Nephron (organoid): ENCODE data around the gene RPL27A.

Source experiments
- H3K27ac Mint-ChIP-seq, 3 experiments: 2 replicates each; pipeline ENCODE4 v1.8.0; 2020; ENCODE audit warnings: mixed read lengths in 3 of 3, mild to moderate bottlenecking in 2 of 3, moderate library complexity in 1 of 3
- H3K27me3 Mint-ChIP-seq: 2 replicates; pipeline ENCODE4 v1.8.0; 2021; ENCODE audit warnings: low read depth, mild to moderate bottlenecking, moderate library complexity, mixed read lengths
- H3K36me3 Mint-ChIP-seq: 2 replicates; pipeline ENCODE4 v1.8.0; 2020; ENCODE audit warnings: low read depth, mixed read lengths
- H3K4me1 Mint-ChIP-seq: 2 replicates; pipeline ENCODE4 v1.8.0; 2020; ENCODE audit warnings: mixed read lengths
- H3K4me3 Mint-ChIP-seq, 3 experiments: 2 replicates each; pipeline ENCODE4 v1.8.0; 2020; ENCODE audit warnings: mild to moderate bottlenecking in 3 of 3, mixed read lengths in 3 of 3, moderate library complexity in 2 of 3
- H3K9me3 Mint-ChIP-seq: 2 replicates; pipeline ENCODE4 v1.8.0; 2020; ENCODE audit warnings: mixed read lengths
- TF ChIP-seq, protein P1 (sequence below), 3 experiments: fragments of 200-600 bp; sonication (generic); IDR thresholded peaks; one replicate each; pipeline ENCODE4 v1.5.0; 2021; ENCODE audit warnings: antibody characterized with exemption in 3 of 3; ENCODE audit not compliant: unreplicated experiment in 3 of 3

Gene RPL27A

DNA sequence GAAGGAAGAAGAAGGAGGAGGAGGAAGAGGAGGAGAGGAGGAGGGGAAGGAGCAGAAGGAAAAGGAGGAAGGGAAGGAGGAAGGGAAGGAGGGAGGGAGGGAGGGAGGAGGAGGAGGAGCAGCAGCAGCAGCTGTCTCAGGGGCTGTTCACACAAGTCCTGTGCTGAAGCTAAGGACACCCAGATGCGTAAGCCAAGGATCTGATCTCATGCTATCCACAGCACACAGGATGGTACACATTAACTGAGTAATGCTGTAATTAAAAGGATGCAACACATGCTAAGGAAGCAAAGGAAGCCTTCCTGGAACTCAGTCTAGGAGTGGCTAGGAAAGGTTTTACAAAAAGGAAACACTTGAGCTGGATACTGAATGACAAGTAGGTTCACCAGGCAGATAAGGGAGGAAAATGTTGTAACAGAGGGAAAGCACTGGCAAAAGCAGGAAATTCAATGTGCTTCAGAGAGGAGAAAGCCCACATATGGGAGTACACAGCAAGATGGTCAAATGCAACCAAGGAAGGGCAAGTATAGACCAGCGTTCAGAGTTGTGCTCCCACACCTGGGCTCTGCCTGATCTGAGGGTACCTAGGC, 32.1 kb upstream of the RPL27A start:
- Mint-ChIP-seq H3K36me3 (peaks cover 4% of the 10 kb centered on the region), H3K4me3 (no peak overlapping the region), H3K9me3 (no peaks in the 10 kb centered on the region), H3K27ac (no peak overlapping the region), H3K4me1 (no peaks in the 10 kb centered on the region), H3K27me3 (no peaks in the 10 kb centered on the region)
- TF ChIP-seq, protein P1, sequence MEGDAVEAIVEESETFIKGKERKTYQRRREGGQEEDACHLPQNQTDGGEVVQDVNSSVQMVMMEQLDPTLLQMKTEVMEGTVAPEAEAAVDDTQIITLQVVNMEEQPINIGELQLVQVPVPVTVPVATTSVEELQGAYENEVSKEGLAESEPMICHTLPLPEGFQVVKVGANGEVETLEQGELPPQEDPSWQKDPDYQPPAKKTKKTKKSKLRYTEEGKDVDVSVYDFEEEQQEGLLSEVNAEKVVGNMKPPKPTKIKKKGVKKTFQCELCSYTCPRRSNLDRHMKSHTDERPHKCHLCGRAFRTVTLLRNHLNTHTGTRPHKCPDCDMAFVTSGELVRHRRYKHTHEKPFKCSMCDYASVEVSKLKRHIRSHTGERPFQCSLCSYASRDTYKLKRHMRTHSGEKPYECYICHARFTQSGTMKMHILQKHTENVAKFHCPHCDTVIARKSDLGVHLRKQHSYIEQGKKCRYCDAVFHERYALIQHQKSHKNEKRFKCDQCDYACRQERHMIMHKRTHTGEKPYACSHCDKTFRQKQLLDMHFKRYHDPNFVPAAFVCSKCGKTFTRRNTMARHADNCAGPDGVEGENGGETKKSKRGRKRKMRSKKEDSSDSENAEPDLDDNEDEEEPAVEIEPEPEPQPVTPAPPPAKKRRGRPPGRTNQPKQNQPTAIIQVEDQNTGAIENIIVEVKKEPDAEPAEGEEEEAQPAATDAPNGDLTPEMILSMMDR (IDR thresholded peaks at IDR 0.05; ENCODE audit: unreplicated experiment in 3 of 3), result no peak

DNA sequence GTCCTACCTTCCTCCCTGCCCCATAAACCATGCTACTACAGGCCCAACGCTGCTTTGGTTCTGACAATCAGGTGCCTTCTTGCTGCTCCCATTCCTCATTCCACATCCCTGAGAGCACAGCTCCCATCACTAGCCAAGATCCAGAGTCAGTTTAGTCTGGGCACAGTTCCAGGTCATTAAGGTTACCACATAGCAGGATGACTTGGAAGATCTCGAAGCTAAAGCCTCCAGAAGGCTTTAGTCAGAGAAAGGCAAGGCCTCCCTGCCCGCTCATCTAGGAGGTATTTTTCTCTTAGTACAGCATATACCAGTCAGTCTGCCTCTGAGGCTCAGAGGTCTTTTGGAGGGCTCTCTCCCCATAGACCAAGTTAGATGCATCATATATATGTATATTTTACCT, 30.5 kb upstream of the RPL27A start:
- H3K4me3 Mint-ChIP-seq, result no peak overlapping the region
- H3K27me3 Mint-ChIP-seq, result peaks cover 9% of the 10 kb centered on the region
- H3K36me3 Mint-ChIP-seq, result peaks cover 4% of the 10 kb centered on the region
- TF ChIP-seq, protein P1 (IDR thresholded peaks at IDR 0.05; ENCODE audit: unreplicated experiment in 3 of 3), result no peak
- no peaks in the 10 kb centered on the region for H3K4me1 Mint-ChIP-seq
- no peak overlapping the region for H3K27ac Mint-ChIP-seq
- no peaks in the 10 kb centered on the region for H3K9me3 Mint-ChIP-seq

DNA sequence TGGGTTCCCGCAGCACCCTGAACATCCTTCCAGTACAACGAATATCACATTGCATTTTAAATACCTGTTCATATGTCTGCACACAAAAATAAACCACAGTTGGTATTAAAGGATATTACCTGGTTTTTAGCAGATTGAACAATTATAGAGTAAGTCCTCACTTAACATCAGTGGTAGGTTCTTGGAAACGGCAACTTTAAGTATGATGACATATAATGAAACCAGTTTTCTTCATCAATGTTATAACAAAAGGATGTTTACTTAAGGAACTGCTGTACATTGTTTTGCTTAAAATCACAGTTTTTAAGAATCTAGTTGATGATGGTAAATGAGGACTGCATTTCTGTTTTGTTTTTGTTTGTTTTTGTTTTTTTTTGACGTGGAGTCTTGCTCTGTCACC, 28.1 kb upstream of the RPL27A start:
- Mint-ChIP-seq H3K4me3 (no peak overlapping the region), H3K4me1 (peaks cover 6% of the 10 kb centered on the region), H3K9me3 (no peaks in the 10 kb centered on the region), H3K27ac (no peak overlapping the region), H3K27me3 (peaks cover 10% of the 10 kb centered on the region), H3K36me3 (no peaks in the 10 kb centered on the region)
- TF ChIP-seq, protein P1 (IDR thresholded peaks at IDR 0.05; ENCODE audit: unreplicated experiment in 3 of 3), result no peak

DNA sequence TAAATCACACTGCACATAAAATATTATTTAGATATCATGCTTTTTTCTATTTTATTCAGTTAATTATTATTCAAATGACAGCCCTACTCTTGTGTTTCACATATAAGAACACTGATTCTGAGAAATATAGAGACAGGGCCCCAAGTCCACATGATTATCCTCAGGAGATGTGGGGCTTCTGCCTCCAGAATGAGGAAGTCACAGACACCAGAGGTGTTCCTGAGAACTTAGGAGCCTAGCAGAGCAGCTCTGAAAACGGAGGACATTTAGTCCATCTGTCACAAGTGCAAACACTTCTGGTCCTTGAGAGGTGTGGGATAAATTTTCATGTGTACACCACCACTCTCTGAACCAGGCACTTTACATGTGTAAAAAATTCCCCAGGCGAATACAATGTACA, 26.3 kb upstream of the RPL27A start:
- Mint-ChIP-seq H3K4me1 (peaks cover 16% of the 10 kb centered on the region), H3K27ac (no peak overlapping the region), H3K9me3 (no peaks in the 10 kb centered on the region), H3K36me3 (no peaks in the 10 kb centered on the region), H3K4me3 (no peak overlapping the region), H3K27me3 (peaks cover 10% of the 10 kb centered on the region)
- TF ChIP-seq, protein P1 (IDR thresholded peaks at IDR 0.05; ENCODE audit: unreplicated experiment in 3 of 3), result no peak

DNA sequence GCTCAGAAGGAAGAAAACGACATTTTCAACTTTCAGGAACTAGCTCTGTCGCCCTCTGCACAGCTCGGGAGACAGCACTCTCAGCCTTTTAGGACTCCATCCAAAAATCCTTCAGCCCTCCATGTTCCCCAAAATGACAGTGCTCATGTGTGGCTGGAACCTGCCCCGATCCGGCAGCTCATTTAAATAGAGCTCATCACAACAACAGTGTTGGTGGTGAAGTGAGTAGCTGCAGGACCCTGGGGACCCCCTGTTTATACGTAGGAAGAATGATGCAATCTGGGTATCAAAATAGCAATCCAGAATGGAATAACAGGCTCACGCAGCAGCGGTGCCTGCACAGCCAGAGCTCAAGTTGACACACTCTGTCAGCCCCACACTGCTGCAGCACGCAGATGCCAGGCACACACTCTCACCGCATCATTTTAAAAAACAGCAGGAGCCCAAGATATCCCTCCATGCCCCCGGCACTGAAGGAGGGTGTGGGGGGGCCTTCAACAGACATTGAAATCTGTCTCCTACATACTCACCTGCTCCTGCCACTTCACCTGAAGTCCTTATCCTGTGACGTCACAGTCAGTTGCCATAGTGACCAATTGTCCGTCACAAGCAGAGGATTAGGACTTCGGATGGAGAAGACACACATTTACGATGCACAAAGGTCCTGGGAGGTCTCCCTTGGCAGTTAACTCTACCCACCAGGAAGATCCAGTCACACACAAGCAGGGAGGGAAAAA, 24.1 kb upstream of the RPL27A start:
- Mint-ChIP-seq H3K4me1 (peaks cover 16% of the 10 kb centered on the region), H3K4me3 (no peak overlapping the region), H3K36me3 (no peaks in the 10 kb centered on the region), H3K9me3 (no peaks in the 10 kb centered on the region), H3K27ac (peak overlapping the region in 1 of 3 experiments; percentile 11), H3K27me3 (peaks cover 10% of the 10 kb centered on the region)
- TF ChIP-seq, protein P1 (IDR thresholded peaks at IDR 0.05; ENCODE audit: unreplicated experiment in 3 of 3), result no peak
